SJCRH30 (cell line): ENCODE measurements around the gene AFF1. TPM values are rescaled to one million over a fixed set of nuclear protein-coding genes. Genes with fewer than 3 reads are reported as not detected.
"Not testable (repeated sequence)": the region's sequence is repeated elsewhere in the genome, so short reads cannot be mapped to it uniquely, and the experiment has no call there.

Experiments used
- DNase-seq, 2 experiments: peaks; one replicate each; pipeline ENCODE4 v3.0.0-alpha.2; 2015 to 2020
- H3K27ac ChIP-seq: fragments of 250-450 bp; sonication (Bioruptor Pico); 2 replicates; pipeline ENCODE4 v1.5.1; 2020; ENCODE audit warnings: mild to moderate bottlenecking, moderate library complexity
- H3K27me3 ChIP-seq: fragments of 250-450 bp; sonication (Bioruptor Pico); 2 replicates; pipeline ENCODE4 v1.5.1; 2020; ENCODE audit warnings: mild to moderate bottlenecking, moderate library complexity
- H3K36me3 ChIP-seq: fragments of 250-450 bp; sonication (Bioruptor Pico); 2 replicates; pipeline ENCODE4 v1.5.1; 2020; ENCODE audit warnings: mild to moderate bottlenecking, moderate library complexity
- H3K4me1 ChIP-seq: fragments of 250-450 bp; sonication (Bioruptor Pico); 2 replicates; pipeline ENCODE4 v1.5.1; 2020; ENCODE audit warnings: mild to moderate bottlenecking, moderate library complexity
- H3K4me3 ChIP-seq: fragments of 250-450 bp; sonication (Bioruptor Pico); 2 replicates; pipeline ENCODE4 v1.5.1; 2020; ENCODE audit warnings: mild to moderate bottlenecking, moderate library complexity
- H3K9me3 ChIP-seq: fragments of 250-450 bp; sonication (Bioruptor Pico); replicated peaks from 2 replicates; pipeline ENCODE4 v1.5.1; 2020; ENCODE audit warnings: mild to moderate bottlenecking, moderate library complexity
- total RNA-seq: library from RNA; depleted of rRNA; stranded (reverse); fragments of >200 nt; shearing (Covaris generic); gene quantifications from 2 replicates; pipeline ENCODE4 v1.2.3, GENCODE V29; 2014

Gene AFF1
- total RNA-seq, 1 experiment from 2014 or later: 16.1 TPM

DNA sequence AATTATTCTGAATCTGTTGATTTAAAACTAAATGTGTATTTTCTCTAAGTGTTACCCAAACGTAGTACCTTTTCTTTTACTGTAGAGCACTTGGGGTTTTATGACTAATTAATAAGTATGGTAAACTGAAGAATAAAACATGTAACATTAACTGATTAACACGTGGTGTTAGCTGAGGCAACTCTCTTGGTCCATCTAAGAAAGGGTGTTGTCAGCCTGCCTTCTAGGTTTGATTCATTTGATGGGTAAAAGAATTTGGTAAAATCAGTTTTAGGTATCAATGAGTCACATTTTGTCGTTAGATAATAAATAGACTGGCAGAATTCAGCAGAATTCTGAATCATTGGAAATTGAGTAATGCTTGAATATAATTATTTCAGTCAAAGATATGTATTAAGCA, 99.7 kb downstream of the AFF1 start:
- H3K4me1 ChIP-seq: peaks cover 52% of the 10 kb centered on the region

DNA sequence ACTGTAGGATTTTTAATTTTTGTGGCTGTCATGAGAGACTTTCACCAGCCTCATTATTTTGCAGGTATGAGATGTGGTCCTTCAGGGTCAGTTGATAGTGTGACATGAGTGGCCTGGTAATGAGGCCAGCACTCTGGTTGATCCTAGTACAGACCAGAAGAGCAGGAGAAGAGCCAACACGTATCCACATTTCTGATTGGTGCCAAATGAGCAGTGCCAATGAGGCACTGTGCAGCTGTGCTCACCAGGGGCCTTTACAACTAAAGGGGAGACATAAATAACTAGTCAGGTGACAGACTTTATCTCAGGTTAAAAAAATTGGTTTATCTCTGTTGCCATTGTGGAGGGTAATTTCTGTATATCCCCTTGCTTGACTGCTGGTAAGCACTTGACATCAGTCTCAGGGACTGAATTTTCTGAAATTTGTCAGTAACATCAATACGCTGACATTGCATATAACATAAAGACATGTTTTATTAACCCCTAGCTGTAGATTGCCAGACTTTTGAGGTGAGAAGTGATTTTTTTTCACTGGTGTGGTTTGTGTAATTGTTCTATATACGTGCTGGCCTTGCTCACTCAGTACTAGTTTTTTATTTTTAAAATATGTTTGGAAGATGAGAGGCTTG, 101.2 kb downstream of the AFF1 start:
- H3K4me1 ChIP-seq: peaks cover 47% of the 10 kb centered on the region
- no peak for DNase-seq
- no peaks in the 10 kb centered on the region for H3K27me3 ChIP-seq
- H3K4me3 ChIP-seq: no peak overlapping the region
- H3K27ac ChIP-seq: no peak overlapping the region
- H3K9me3 ChIP-seq: no peaks in the 10 kb centered on the region
- no peaks in the 10 kb centered on the region for H3K36me3 ChIP-seq

More for the DNA sequence above, 99.7 kb downstream of the AFF1 start:
- no peak overlapping the region for H3K4me3 ChIP-seq
- H3K9me3 ChIP-seq: no peaks in the 10 kb centered on the region
- H3K27me3 ChIP-seq: no peaks in the 10 kb centered on the region
- DNase-seq: no peak
- no peaks in the 10 kb centered on the region for H3K36me3 ChIP-seq
- no peak overlapping the region for H3K27ac ChIP-seq

DNA sequence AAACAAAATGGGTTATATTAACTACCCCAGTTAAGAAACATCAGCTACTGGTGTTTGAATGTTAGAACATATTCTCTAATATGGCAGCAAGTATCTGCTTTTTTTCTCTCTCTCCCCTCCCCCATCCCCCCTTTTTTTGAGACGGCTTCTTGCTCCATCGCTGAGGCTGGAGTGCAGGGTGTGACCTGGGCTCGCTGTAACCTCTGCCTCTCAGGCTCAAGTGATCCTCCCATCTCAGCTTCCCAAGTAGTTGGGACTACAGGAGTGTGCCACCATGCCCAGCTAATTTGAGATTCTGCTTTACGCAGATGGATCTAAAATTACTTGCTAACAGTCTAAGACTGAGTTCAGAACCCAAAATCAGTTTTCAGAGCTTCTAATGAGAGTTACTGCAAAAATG, 101.9 kb downstream of the AFF1 start:
- H3K27ac ChIP-seq: no peak overlapping the region
- no peak for DNase-seq
- H3K36me3 ChIP-seq: no peaks in the 10 kb centered on the region
- H3K4me1 ChIP-seq: peaks cover 40% of the 10 kb centered on the region
- H3K27me3 ChIP-seq: no peaks in the 10 kb centered on the region
- no peak overlapping the region for H3K4me3 ChIP-seq
- H3K9me3 ChIP-seq: no peaks in the 10 kb centered on the region

DNA sequence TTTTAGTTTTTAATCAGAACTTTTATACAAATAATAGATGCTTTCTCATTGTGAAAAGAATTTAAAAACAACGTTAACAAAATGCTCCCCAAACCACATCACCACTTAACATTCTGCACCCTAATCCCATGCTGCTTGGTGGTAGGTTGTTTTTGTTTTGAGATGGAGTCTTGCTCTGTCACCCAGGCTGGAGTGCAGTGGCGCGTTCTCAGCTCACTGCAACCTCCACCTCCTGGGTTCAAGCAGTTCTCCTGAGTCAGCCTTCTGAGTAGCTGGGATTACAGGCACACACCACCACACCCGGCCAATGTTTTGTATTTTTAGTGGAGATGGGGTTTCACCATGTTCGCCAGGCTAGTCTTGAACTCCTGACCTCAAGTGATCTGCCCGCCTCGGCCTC, 102.4 kb downstream of the AFF1 start:
- not testable (repeated sequence) for DNase-seq, H3K27ac ChIP-seq

DNA sequence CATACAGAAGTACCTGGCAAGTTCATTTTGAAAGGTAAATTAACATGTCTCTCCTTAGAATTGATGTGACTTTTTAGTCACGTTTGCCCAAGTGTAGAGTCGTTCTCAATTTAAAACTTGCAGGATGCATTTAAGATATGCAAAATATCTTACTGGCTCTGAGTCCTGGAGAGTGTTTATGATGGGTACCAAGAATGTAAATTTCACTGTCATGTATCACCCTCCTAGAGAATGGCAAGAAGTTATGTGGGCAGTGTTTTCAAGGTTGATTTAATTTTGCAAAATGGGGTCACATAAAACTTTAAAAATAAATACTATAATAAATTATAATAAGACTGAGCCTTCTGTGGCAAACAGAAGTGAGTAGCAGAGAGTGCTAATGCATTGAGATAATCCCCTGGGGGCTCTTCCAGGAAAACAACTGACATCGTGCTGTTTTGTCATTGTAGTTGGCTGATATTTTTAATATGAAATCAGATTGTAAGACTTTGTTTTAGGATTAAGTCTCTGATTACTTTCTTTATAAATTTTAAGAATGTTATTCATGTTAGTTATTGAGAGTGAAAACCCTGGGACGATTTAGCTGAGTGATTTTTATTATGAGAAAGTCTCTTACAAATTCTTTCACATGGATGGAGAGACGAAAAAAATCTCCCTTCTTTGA, 103.0 kb downstream of the AFF1 start:
- no peaks in the 10 kb centered on the region for H3K36me3 ChIP-seq
- H3K4me3 ChIP-seq: peak overlapping the region; percentile 35
- peak in 1 of 2 experiments; percentile 57 for DNase-seq
- no peaks in the 10 kb centered on the region for H3K9me3 ChIP-seq
- H3K27ac ChIP-seq: peak overlapping the region; percentile 87
- H3K27me3 ChIP-seq: no peaks in the 10 kb centered on the region
- H3K4me1 ChIP-seq: peaks cover 30% of the 10 kb centered on the region

More for the DNA sequence above, 102.4 kb downstream of the AFF1 start:
- H3K4me3 ChIP-seq, H3K9me3 ChIP-seq, H3K36me3 ChIP-seq, H3K27me3 ChIP-seq: not testable (repeated sequence)
- H3K4me1 ChIP-seq: peaks cover 36% of the 10 kb centered on the region

DNA sequence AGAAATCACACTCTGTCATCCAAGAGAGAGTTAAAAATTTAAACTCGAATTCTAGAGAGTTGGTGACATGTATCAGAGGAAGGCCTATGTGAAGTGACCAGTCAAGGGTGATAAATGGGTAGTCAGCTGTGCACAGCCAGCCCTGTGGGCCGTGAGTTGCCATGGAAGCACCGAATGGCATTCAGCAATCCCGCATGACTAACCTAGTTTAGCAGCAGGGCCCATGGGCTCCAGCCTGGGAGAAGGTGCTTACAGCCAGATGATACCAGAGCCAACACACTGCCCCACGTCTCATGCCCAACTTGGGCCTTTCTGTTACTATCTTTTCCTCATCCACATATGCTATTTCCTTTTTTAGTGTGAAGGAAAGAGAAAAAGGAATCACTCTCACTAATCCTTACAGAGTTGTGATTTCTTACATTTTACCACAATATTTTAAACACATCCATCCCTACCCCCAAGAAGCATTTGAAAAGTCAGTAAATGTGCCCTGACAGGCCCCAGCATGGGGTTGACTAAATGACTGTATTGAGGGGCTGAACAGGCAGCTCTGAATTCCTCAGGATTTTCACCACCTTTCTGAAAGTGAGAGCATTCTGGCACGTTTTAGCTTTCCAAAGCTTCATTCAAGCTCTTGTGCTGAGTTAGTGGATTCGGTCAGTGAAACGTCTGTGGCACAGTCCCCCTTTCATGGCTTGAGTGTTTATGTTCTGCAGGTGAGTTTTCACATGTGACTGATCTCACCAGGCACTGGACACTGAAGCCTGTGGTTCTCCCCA, 104.2 kb downstream of the AFF1 start:
- Histone ChIP-seq H3K4me1 (peaks cover 25% of the 10 kb centered on the region), H3K27ac (peak overlapping the region; percentile 87), H3K9me3 (no peaks in the 10 kb centered on the region), H3K27me3 (no peaks in the 10 kb centered on the region), H3K36me3 (no peaks in the 10 kb centered on the region), H3K4me3 (peak overlapping the region; percentile 35)
- peak; percentile 97 to 98 for DNase-seq

DNA sequence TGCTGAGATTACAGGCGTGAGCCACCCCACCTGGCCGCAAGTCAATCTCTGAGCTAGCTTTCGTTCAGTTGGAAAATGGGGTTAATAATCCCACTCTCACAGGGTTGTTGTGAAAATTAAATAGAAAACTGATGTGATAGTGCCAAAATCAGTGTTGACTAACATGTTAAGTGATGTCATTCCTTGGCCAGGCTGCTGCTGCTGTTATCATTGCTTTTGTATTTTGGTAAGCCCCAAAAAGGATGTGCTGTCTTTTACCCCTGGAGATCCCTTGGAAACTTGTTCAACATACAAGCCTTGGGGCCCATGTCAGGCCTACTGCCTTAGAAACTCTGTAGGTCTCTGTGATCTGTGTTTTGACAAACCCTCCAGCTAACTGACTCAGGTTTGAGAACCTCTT, 106.3 kb downstream of the AFF1 start:
- H3K9me3 ChIP-seq: no peaks in the 10 kb centered on the region
- no peak overlapping the region for H3K4me3 ChIP-seq
- H3K4me1 ChIP-seq: peaks cover 25% of the 10 kb centered on the region
- no peaks in the 10 kb centered on the region for H3K36me3 ChIP-seq
- H3K27me3 ChIP-seq: no peaks in the 10 kb centered on the region
- DNase-seq: no peak
- H3K27ac ChIP-seq: no peak overlapping the region

DNA sequence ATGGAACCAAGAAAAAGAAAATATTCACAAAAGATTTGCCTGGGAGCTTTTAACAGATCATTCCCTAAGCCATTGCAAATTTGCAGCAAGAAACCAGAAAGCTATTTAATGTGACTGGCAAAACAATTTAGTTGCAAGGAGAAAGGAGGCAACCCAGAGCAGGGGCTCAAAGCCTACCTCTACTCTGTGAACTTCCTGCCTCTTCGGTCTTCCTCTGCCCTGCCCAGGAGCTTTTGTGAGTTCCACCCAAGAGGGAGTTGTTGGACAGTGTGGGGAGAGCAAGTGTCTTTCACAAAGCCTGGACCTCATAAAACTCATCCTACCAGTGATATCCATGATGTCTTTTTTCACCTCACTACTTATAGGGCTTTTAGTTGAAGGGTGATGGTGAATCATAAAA, 107.4 kb downstream of the AFF1 start:
- no peak overlapping the region for H3K27ac ChIP-seq
- DNase-seq: no peak
- H3K4me1 ChIP-seq: peaks cover 21% of the 10 kb centered on the region

DNA sequence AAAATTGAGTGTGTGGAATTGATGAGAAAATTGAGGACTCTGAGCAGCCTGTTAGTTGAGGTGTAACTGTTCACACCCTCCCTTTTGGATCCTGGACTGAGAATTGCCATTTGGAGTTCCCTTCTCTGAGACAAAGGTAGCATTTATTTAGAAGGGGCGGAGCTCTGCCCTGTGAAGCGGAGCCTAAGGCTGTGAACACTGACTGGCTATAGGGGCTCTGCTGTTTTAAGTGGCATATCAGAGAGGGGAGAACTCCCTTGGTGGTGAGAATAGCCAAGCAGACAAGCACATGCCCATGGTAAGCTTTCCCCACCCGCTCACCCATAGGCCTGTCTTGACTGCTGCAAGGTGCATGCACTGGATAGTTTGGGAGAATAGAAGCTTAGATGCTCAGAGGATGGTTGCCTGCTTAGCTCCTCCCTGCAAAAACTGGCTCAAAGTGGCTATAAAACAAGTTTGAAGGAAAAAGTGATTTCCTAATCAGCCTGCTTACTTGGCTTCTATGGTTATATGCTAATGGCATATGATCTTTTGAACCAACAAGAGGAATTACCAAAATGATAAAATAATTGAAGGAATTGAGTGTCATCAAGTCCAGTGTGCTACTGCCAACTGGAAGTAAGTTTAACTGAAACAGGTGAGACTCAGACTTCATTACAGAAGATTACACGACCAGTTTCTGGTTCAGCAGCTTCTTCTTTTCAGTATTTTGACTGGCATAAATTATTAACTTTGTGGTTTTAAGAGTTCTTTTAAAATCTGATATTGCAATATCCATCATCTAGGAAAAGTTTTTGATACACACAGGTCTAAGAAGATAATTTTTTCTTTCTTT, 108.4 kb downstream of the AFF1 start:
- H3K27me3 ChIP-seq: no peaks in the 10 kb centered on the region
- H3K4me3 ChIP-seq: no peak overlapping the region
- H3K27ac ChIP-seq: no peak overlapping the region
- peaks cover 12% of the 10 kb centered on the region for H3K4me1 ChIP-seq
- no peaks in the 10 kb centered on the region for H3K9me3 ChIP-seq
- peak in 1 of 2 experiments; percentile 32 for DNase-seq
- peaks cover 7% of the 10 kb centered on the region; the same call in 1 of the 2 replicates for H3K36me3 ChIP-seq

More for the DNA sequence above, 107.4 kb downstream of the AFF1 start:
- no peaks in the 10 kb centered on the region for H3K27me3 ChIP-seq
- no peaks in the 10 kb centered on the region for H3K9me3 ChIP-seq
- H3K4me3 ChIP-seq: no peak overlapping the region
- 0 out of 2 replicates have a peak, but pooled peaks cover 3% of the 10 kb centered on the region for H3K36me3 ChIP-seq

DNA sequence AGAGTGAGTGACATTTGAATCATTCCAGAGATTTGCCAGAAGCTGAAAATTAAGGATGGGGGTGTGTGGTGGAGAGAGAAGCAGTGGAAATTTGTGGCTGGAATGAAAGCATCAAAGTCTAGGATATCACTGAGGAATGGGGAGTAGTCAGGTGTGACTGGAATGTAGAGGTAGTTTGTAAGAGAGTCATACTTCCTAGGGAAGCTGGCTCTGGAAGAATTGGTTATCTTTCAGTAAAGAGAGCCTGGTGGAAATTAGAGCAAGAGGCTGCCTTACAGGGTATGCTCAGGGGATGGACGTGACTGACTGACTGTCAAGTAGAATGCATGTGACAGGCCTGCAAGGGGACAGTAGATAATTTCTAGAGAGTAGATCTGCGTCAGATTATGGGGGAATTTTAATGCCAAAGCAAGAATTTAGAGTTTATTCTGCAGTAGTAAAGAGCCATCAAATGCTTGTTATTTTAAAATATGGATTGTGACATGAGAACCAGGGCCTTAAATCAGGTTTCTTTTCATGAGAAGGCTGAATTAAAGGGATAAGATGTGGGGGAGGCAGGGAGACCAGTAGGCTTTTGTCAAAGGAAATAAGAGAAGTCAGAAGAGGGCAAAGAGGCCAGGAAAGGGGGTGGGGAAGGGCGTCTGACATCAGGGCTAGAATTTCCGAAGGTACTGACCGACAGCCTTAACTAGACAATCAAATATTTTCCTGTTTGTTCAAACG, 109.9 kb downstream of the AFF1 start:
- peaks cover 8% of the 10 kb centered on the region; the same call in 1 of the 2 replicates for H3K36me3 ChIP-seq
- H3K27me3 ChIP-seq: no peaks in the 10 kb centered on the region
- no peak for DNase-seq
- H3K4me3 ChIP-seq: no peak overlapping the region
- H3K27ac ChIP-seq: no peak overlapping the region
- no peaks in the 10 kb centered on the region for H3K9me3 ChIP-seq
- H3K4me1 ChIP-seq: peaks cover 3% of the 10 kb centered on the region

DNA sequence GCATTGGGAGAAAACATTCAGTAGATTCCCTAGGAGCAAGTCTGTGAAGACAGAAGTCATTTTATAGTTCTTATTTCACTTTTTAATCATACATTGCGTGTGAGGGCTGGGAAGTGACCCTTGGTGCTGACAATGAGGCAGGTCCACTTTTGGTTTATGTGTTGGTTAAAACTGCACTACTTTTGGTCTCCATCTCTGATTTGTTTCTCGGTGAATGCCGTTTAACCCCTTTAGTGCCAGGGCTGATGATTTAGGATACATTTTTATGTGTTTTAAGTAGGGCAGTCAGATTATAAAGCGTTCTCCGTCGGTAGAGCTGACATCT, 110.4 kb downstream of the AFF1 start:
- Histone ChIP-seq H3K4me1 (no peaks in the 10 kb centered on the region), H3K9me3 (no peaks in the 10 kb centered on the region), H3K27ac (no peak overlapping the region), H3K27me3 (no peaks in the 10 kb centered on the region), H3K4me3 (no peak overlapping the region), H3K36me3 (peaks cover 8% of the 10 kb centered on the region; the same call in 1 of the 2 replicates)
- DNase-seq: no peak

DNA sequence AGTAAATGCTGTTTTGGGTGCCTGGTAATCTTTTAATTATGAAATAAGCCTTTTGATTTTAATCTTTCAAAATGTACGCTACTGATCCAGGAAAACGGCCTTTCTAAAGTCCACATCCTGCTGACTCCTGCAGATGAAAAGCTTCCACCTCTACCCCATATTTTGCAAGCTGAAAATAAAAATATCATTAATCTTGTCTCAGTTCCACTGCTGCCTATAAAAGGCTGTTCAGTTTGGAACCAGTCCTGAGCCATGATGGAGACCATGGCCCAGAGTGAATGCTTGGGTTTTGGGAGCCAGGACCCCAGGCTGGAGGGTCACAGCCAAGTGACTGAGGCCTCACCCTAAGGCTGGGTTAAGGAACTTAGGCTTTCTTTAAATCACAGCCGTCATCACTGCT, 110.8 kb downstream of the AFF1 start:
- Histone ChIP-seq H3K36me3 (peaks cover 8% of the 10 kb centered on the region; the same call in 1 of the 2 replicates), H3K4me1 (no peaks in the 10 kb centered on the region), H3K9me3 (no peaks in the 10 kb centered on the region), H3K4me3 (no peak overlapping the region), H3K27ac (no peak overlapping the region), H3K27me3 (no peaks in the 10 kb centered on the region)
- DNase-seq: no peak

DNA sequence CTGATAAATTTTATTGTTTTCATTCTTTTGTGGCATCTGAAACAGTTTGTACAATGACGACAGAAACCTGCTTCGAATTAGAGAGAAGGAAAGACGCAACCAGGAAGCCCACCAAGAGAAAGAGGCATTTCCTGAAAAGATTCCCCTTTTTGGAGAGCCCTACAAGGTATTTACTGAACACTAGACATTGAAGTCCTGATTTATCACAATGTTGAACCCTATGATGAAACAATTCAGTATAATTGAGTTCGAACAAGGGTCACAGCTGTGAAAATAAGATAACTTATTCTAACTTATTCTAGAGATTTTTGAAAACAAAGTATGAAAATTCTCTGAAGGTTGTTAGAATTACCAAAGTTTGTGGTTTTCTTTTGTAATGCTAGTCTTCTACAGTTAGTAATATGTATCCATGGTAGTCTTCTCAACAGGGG, 111.3 kb downstream of the AFF1 start:
- Histone ChIP-seq H3K36me3 (peaks cover 8% of the 10 kb centered on the region; the same call in 1 of the 2 replicates), H3K9me3 (no peaks in the 10 kb centered on the region), H3K27me3 (no peaks in the 10 kb centered on the region), H3K4me3 (no peak overlapping the region), H3K4me1 (no peaks in the 10 kb centered on the region), H3K27ac (no peak overlapping the region)
- DNase-seq: no peak

DNA sequence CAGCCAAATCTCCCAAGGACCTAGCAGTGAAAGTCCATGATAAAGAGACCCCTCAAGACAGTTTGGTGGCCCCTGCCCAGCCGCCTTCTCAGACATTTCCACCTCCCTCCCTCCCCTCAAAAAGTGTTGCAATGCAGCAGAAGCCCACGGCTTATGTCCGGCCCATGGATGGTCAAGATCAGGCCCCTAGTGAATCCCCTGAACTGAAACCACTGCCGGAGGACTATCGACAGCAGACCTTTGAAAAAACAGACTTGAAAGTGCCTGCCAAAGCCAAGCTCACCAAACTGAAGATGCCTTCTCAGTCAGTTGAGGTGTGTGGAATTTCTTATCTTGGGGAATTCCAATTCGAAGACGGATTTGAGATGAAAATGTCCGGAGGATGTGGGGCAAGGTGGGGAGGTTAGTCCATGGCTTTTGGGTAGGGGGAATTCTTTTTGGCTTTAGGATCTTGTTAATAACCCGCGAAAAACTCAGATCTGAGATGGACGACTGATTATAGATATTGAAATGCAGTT, 112.5 kb downstream of the AFF1 start:
- Histone ChIP-seq H3K27me3 (no peaks in the 10 kb centered on the region), H3K27ac (no peak overlapping the region), H3K4me1 (no peaks in the 10 kb centered on the region), H3K4me3 (no peak overlapping the region), H3K9me3 (no peaks in the 10 kb centered on the region), H3K36me3 (peaks cover 8% of the 10 kb centered on the region; the same call in 1 of the 2 replicates)
- no peak for DNase-seq
